ENCODE data around the gene JAK1. TPM values are rescaled to one million over a fixed set of nuclear protein-coding genes. Genes with fewer than 3 reads are reported as not detected.

Gene JAK1
- total and polyA plus RNA-seq, 10 of the 15 experiments (the other 5 are each of a cell fraction or from before 2014, with no cell fraction given) = 9.6 to 45.5 (median 35.7) TPM

DNA sequence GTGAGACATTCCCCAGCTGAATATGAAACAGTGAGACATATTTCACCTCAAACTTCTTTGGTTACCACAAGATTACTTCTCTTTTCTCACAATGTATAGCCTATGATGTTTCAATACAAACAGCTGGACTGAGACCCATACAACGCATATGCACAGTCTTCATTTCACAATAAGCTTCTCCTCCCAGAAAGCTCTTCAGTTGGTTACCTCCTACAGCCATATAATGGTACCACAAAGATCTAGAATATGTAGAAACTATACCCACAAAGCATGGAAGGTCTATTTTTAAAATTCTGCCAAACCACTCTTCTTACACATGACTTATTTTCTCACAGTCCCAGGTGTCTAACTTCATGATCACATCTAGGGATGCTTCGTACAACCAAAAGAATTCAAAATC, 70.8 kb downstream of the JAK1 start (continued):
- TF ChIP-seq, protein P1, sequence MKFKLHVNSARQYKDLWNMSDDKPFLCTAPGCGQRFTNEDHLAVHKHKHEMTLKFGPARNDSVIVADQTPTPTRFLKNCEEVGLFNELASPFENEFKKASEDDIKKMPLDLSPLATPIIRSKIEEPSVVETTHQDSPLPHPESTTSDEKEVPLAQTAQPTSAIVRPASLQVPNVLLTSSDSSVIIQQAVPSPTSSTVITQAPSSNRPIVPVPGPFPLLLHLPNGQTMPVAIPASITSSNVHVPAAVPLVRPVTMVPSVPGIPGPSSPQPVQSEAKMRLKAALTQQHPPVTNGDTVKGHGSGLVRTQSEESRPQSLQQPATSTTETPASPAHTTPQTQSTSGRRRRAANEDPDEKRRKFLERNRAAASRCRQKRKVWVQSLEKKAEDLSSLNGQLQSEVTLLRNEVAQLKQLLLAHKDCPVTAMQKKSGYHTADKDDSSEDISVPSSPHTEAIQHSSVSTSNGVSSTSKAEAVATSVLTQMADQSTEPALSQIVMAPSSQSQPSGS (IDR thresholded peaks at IDR 0.05; ENCODE audit: low read length) = peak; percentile 93
- TF ChIP-seq HDAC6 (IDR thresholded peaks at IDR 0.05; ENCODE audit: unreplicated experiment) (no peak), RELA (IDR thresholded peaks at IDR 0.05; ENCODE audit: borderline replicate concordance, partially characterized antibody) (no peak), TCF12 (IDR thresholded peaks at IDR 0.05; ENCODE audit: low read depth, low read length) (0 out of 2 replicates have a peak, but pooled peaks have one; percentile 49), CEBPB (IDR thresholded peaks at IDR 0.05; ENCODE audit: borderline replicate concordance in 1 of 2, low read depth in 2 of 2, low read length in 2 of 2) (0 out of 4 replicates have a peak, but pooled peaks of 1 of the 2 experiments have one; percentile 54), TCF3 (IDR thresholded peaks at IDR 0.05; ENCODE audit: borderline replicate concordance, insufficient read depth, low read depth, low read length) (no peak), RUNX3 (IDR thresholded peaks at IDR 0.05; ENCODE audit: low read length) (peak; percentile 92), KDM1A (IDR thresholded peaks at IDR 0.05; ENCODE audit: borderline replicate concordance) (no peak), NRF1 (conservative IDR thresholded peaks at IDR 0.05; ENCODE audit: low read depth, low read length) (no peak), CREB1 (IDR thresholded peaks at IDR 0.05; ENCODE audit: low read depth) (0 out of 2 replicates have a peak, but pooled peaks have one; percentile 36), MYB (IDR thresholded peaks at IDR 0.05; ENCODE audit: borderline replicate concordance, low read depth, low read length) (no peak), EZH2 (IDR thresholded peaks at IDR 0.05; ENCODE audit: borderline replicate concordance, control insufficient read depth, low read depth, low read length) (no peak), FOXM1 (IDR thresholded peaks at IDR 0.05; ENCODE audit: low read depth, low read length) (peak; percentile 74), POLR2AphosphoS5 (IDR thresholded peaks at IDR 0.05; ENCODE audit: low read length) (no peak), NR2C1 (IDR thresholded peaks at IDR 0.05) (no peak), ZNF384 (IDR thresholded peaks at IDR 0.05; ENCODE audit: borderline replicate concordance, low read depth, low read length) (no peak), ASH2L (IDR thresholded peaks at IDR 0.05; ENCODE audit: borderline replicate concordance, low read depth) (no peak)
- TF ChIP-seq, protein P2, sequence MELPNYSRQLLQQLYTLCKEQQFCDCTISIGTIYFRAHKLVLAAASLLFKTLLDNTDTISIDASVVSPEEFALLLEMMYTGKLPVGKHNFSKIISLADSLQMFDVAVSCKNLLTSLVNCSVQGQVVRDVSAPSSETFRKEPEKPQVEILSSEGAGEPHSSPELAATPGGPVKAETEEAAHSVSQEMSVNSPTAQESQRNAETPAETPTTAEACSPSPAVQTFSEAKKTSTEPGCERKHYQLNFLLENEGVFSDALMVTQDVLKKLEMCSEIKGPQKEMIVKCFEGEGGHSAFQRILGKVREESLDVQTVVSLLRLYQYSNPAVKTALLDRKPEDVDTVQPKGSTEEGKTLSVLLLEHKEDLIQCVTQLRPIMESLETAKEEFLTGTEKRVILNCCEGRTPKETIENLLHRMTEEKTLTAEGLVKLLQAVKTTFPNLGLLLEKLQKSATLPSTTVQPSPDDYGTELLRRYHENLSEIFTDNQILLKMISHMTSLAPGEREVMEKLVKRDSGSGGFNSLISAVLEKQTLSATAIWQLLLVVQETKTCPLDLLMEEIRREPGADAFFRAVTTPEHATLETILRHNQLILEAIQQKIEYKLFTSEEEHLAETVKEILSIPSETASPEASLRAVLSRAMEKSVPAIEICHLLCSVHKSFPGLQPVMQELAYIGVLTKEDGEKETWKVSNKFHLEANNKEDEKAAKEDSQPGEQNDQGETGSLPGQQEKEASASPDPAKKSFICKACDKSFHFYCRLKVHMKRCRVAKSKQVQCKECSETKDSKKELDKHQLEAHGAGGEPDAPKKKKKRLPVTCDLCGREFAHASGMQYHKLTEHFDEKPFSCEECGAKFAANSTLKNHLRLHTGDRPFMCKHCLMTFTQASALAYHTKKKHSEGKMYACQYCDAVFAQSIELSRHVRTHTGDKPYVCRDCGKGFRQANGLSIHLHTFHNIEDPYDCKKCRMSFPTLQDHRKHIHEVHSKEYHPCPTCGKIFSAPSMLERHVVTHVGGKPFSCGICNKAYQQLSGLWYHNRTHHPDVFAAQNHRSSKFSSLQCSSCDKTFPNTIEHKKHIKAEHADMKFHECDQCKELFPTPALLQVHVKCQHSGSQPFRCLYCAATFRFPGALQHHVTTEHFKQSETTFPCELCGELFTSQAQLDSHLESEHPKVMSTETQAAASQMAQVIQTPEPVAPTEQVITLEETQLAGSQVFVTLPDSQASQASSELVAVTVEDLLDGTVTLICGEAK (IDR thresholded peaks at IDR 0.05; ENCODE audit: borderline replicate concordance) = no peak
- TF ChIP-seq, protein P3, sequence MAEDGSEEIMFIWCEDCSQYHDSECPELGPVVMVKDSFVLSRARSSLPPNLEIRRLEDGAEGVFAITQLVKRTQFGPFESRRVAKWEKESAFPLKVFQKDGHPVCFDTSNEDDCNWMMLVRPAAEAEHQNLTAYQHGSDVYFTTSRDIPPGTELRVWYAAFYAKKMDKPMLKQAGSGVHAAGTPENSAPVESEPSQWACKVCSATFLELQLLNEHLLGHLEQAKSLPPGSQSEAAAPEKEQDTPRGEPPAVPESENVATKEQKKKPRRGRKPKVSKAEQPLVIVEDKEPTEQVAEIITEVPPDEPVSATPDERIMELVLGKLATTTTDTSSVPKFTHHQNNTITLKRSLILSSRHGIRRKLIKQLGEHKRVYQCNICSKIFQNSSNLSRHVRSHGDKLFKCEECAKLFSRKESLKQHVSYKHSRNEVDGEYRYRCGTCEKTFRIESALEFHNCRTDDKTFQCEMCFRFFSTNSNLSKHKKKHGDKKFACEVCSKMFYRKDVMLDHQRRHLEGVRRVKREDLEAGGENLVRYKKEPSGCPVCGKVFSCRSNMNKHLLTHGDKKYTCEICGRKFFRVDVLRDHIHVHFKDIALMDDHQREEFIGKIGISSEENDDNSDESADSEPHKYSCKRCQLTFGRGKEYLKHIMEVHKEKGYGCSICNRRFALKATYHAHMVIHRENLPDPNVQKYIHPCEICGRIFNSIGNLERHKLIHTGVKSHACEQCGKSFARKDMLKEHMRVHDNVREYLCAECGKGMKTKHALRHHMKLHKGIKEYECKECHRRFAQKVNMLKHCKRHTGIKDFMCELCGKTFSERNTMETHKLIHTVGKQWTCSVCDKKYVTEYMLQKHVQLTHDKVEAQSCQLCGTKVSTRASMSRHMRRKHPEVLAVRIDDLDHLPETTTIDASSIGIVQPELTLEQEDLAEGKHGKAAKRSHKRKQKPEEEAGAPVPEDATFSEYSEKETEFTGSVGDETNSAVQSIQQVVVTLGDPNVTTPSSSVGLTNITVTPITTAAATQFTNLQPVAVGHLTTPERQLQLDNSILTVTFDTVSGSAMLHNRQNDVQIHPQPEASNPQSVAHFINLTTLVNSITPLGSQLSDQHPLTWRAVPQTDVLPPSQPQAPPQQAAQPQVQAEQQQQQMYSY (CRISPR knock-in tag; IDR thresholded peaks at IDR 0.05) = no peak
- TF ChIP-seq, protein P4, sequence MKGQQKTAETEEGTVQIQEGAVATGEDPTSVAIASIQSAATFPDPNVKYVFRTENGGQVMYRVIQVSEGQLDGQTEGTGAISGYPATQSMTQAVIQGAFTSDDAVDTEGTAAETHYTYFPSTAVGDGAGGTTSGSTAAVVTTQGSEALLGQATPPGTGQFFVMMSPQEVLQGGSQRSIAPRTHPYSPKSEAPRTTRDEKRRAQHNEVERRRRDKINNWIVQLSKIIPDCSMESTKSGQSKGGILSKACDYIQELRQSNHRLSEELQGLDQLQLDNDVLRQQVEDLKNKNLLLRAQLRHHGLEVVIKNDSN (IDR thresholded peaks at IDR 0.05; ENCODE audit: borderline replicate concordance, extremely low read length, insufficient read depth, low read depth, low read length) = no peak
